Urothelium cell line (cell line): ENCODE data around the gene SKAP1.
"Not testable (repeated sequence)": the region's sequence is repeated elsewhere in the genome, so short reads cannot be mapped to it uniquely, and the experiment has no call there.

Source experiments
- DNase-seq: peaks from one replicate; pipeline ENCODE4 v3.0.0; 2011; ENCODE audit warnings: low spot score, mixed read lengths
- FAIRE-seq: peaks from 2 replicates; lab custom pipeline; 2011; peaks lifted over from hg19 to GRCh38; lab: Jason Lieb, UNC

The SKAP1 gene

GRCh38 chr17:48250059-48250458 lies 180.0 kb downstream of the SKAP1 start:
- not testable (repeated sequence) for FAIRE-seq, DNase-seq

- no peak for DNase-seq
- no peak for FAIRE-seq
Measured at GRCh38 chr17:48247603-48248002, 182.4 kb downstream of the SKAP1 start.

GRCh38 chr17:48247038-48247437 lies 183.0 kb downstream of the SKAP1 start:
- FAIRE-seq: no peak
- DNase-seq: no peak

- DNase-seq (no peak), FAIRE-seq (no peak)
Measured at GRCh38 chr17:48246612-48247011, 183.4 kb downstream of the SKAP1 start.

GRCh38 chr17:48245465-48246033 lies 184.5 kb downstream of the SKAP1 start:
- DNase-seq, FAIRE-seq: not testable (repeated sequence)

DNA sequence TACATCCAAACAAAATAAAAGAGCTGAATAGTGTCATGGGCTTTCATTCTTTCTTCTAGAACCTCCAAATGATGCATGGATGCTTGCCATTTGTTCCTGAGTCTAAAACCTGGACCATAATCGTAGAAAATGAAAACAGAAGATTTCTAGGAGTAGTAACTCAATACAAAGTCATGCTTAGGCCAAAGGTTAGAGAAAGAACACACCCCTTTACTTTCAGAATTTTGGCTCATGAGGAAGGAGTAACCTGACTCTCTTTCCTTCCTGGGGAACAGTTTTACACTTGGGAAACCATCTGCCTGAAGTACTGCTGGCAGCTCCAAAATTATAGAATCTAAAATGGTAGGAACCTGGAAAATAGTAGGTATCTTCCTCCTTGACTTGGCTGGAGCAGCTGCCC lies 185.2 kb downstream of the SKAP1 start:
- FAIRE-seq: no peak
- DNase-seq: no peak

DNA sequence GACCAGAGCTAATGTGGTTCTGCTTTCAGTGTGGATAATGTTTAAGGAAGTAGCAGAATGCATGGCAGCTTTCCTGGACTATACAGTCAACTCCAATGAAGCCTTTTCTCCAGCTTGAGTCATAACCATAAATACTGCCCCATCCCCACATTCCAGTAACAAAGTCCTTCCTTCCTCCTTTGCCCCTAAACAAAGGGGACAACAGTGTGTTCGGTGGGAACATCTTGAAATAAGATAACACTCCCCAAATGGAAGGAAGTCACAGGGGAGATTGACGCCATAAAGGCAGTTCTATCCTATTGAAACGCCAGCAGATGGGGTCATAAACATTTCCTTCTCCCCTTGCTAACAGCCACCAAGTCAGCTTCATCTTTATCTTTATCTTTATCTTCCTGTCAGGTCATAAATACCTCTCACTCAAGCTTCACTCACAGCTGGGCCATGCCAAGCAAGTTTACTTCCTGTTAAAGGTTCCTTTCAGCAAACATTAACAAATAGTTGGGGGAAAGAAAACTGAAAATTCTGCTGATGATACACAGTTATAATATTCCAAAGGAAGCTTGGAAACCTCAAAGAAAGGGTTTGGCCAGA lies 185.8 kb downstream of the SKAP1 start:
- FAIRE-seq: peak; percentile 44

GRCh38 chr17:48241770-48242497 lies 188.1 kb downstream of the SKAP1 start:
- FAIRE-seq (no peak), DNase-seq (no peak)

More for the DNA sequence above, 185.8 kb downstream of the SKAP1 start:
- DNase-seq: no peak

GRCh38 chr17:48241131-48241591 lies 188.9 kb downstream of the SKAP1 start:
- FAIRE-seq: no peak

GRCh38 chr17:48240562-48241130 lies 189.4 kb downstream of the SKAP1 start:
- DNase-seq (peak; percentile 48), FAIRE-seq (no peak)

More at GRCh38 chr17:48241131-48241591, 188.9 kb downstream of the SKAP1 start:
- DNase-seq: peak; percentile 66

- FAIRE-seq (no peak), DNase-seq (no peak)
Measured at GRCh38 chr17:48240122-48240521, 189.9 kb downstream of the SKAP1 start.

- DNase-seq (no peak), FAIRE-seq (no peak)
Measured at GRCh38 chr17:48239603-48239995, 190.4 kb downstream of the SKAP1 start.

DNA sequence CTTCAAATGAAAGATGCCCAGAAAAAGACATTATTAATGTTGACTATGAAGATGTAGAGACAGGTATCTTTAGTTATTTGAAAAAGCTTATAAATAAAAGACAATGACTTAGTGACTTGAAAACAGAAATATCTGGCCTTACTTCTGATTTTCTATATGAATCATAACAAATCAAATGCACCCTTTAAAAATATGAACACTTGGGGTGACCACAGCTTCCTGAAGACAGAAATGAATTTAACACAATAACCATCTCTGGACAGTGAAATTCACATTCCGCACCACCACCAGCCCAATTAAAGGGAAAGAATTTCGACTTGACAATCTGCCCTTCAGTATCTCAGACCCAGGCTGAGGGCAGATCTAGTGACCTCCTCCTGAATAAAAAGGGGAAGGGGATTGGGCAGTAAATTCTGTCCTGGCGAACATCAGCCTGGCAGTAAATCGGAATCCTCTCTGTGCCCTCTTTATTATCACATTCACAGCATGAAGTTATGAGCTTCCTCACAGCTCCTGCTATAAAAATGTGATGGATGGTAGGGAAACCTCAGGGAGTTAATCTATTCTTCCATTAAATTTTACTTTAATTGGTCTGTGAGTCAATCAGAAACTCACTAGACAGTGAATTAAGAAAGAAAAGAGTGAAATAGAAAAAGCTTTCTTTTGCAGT lies 190.9 kb downstream of the SKAP1 start:
- DNase-seq: no peak
- FAIRE-seq: no peak

- no peak for FAIRE-seq
Measured at GRCh38 chr17:48237456-48237855, 192.6 kb downstream of the SKAP1 start.

GRCh38 chr17:48236681-48237134 lies 193.3 kb downstream of the SKAP1 start:
- DNase-seq: peak; percentile 36
- no peak for FAIRE-seq

More at GRCh38 chr17:48237456-48237855, 192.6 kb downstream of the SKAP1 start:
- no peak for DNase-seq

GRCh38 chr17:48234922-48235321 lies 195.1 kb downstream of the SKAP1 start:
- DNase-seq (no peak), FAIRE-seq (no peak)

DNA sequence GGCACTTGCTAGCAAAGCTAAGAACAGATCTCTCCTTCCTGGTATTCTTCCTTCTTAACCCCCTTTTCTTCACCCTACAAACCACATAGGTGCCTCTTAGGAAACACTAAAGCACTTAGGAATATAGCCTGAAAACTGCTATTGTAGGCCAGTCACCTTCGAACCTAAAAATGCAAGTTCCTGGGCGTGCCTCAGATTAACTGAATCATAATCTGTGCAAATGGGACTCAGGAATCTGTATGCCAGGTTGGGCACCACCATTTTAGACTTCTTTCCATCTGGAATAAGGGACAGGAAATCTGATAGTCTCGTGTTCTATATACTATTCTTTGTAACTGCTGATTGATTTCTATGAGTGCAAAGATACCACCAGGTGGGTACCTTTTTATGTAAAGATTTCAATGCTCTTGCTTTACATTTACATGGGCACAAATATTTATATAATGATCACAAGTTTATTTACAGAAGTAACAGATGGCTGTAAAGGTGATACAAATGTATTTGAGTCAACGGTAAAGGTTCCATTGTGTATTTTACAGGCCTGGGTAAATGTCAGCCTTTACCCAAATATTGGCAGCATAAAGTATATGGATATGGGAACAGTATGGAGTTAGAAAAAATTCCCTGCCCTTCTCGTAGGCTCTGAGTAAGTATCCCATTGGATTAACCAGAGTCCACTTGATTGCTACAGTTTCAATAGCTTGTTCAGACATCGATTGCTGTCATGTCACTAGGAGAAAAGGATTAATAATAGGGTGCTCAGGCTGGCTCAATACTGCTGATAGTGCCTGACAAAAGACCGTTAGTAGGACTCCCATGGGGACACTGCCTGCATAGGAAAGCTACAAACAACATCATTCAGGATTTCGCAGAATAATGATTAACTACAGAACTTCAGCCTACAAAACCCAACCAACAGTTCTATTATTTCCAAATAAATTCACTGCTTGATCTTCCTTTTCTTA lies 197.7 kb downstream of the SKAP1 start:
- FAIRE-seq (no peak), DNase-seq (no peak)

GRCh38 chr17:48229936-48230335 lies 200.1 kb downstream of the SKAP1 start:
- no peak for DNase-seq
- FAIRE-seq: no peak

DNA sequence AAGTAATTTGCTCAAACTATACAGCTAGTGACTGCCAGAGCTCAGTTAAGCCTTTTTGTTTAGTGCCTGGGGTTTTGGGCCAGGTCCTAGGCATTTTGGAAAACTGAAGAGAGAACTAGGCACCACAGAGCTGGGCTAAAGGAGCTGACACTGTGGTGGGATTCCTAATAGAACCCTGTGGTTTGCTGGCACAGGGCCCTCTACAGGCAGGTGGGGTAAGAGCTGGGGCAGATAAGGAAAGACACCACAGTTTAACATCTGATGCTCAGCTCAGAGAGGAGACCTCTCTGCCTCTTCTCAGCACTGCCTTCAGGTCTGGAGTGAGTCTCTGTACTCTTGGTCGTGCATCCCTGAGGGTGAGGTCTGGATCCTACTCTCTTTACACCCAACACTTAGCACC lies 201.3 kb downstream of the SKAP1 start:
- FAIRE-seq: no peak
- DNase-seq: no peak
